ENCODE data around the gene SKAP1.

DNA sequence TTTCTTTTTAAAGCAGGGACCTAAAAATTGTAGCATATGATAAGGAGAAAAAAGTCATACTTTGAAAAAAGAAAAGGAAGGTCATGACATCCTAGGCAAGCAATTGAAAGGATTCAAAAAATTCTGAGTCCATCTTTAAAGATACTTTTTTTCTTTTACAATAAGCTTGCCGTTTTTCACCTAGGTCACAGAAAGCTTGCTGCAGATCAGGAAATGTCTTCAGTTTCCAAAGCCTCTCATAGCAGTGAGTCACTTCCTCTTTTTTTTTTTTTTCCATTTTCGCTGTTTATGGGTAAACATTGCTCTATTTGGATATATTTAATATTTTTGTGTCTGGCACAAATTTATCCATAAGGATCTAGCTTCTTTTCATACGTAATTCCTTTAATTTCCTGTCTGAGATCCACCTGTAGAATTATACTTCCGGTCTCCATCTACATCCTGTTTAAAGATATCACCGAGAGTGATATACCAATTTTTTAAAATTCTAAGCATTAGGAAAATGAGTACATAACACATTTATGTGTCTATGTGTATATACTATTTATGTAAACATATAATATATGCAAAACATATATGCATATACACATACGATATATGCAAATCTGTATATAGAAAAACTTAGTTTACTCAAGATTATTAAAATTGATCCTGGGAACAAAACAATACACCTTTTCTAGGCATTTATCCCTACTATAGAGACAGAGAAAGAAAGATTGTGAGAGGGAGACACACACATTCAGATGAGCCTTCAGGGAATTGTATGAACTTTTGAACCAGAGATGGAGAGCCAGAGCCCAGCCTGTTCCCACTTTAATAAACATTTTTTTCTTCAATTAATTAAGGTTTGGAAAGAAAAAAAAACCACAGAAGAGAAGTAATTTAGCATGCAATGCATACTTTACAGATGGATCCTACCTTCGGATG lies 134.4 kb downstream of the SKAP1 start:
- TF ChIP-seq, protein P1, sequence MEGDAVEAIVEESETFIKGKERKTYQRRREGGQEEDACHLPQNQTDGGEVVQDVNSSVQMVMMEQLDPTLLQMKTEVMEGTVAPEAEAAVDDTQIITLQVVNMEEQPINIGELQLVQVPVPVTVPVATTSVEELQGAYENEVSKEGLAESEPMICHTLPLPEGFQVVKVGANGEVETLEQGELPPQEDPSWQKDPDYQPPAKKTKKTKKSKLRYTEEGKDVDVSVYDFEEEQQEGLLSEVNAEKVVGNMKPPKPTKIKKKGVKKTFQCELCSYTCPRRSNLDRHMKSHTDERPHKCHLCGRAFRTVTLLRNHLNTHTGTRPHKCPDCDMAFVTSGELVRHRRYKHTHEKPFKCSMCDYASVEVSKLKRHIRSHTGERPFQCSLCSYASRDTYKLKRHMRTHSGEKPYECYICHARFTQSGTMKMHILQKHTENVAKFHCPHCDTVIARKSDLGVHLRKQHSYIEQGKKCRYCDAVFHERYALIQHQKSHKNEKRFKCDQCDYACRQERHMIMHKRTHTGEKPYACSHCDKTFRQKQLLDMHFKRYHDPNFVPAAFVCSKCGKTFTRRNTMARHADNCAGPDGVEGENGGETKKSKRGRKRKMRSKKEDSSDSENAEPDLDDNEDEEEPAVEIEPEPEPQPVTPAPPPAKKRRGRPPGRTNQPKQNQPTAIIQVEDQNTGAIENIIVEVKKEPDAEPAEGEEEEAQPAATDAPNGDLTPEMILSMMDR (IDR thresholded peaks at IDR 0.05) = no peak
- TF ChIP-seq POLR2A (IDR thresholded peaks at IDR 0.05) = no peak
- no peak for TF ChIP-seq EP300 (IDR thresholded peaks at IDR 0.05)
- TF ChIP-seq POLR2AphosphoS5 (IDR thresholded peaks at IDR 0.05) = no peak

All from upper lobe of left lung (tissue), 4 donors.